Gastroesophageal sphincter (tissue), 4 donors: ENCODE data around the gene CBR3. TPM values are rescaled to one million over a fixed set of nuclear protein-coding genes. Genes with fewer than 3 reads are reported as not detected.

Experiments
- ATAC-seq: fragments of 150-250 bp; one replicate; pipeline ENCODE4 v1.9.1; 2016; ENCODE audit warnings: mild to moderate bottlenecking, moderate library complexity
- H3K27ac ChIP-seq, 4 donors: fragments of 200-600 bp; sonication (generic) in 3 of 4; 1 replicate in 3 of 4; 2 replicates in 1 of 4; pipeline ENCODE4 v1.5.1; 2016 to 2019
- H3K27me3 ChIP-seq: fragments of 200-600 bp; sonication (generic); one replicate; pipeline ENCODE4 v1.5.1; 2019
- H3K36me3 ChIP-seq, 2 donors: fragments of 200-600 bp; sonication (generic); one replicate each; pipeline ENCODE4 v1.5.1; 2019; ENCODE audit warnings: control low read depth in 1 of 2
- H3K4me1 ChIP-seq, 3 donors: fragments of 200-600 bp; sonication (generic); 1 replicate in 2 of 3; 2 replicates in 1 of 3; pipeline ENCODE4 v1.5.1; 2016 to 2019; ENCODE audit warnings: control low read depth in 2 of 3
- H3K4me3 ChIP-seq, 2 donors: fragments of 200-600 bp; sonication (generic); one replicate each; pipeline ENCODE4 v1.5.1; 2019; ENCODE audit warnings: mild to moderate bottlenecking in 1 of 2, moderate library complexity in 1 of 2
- H3K9me3 ChIP-seq, 3 donors: fragments of 200-600 bp; sonication (generic); one replicate each; pipeline ENCODE4 v1.5.1; 2017 to 2019; ENCODE audit warnings: control low read depth in 2 of 3
- CTCF ChIP-seq, 4 experiments: fragments of 200-600 bp in 2 of 4; fragments of 450-650 bp in 2 of 4; sonication (generic) in 1 of 4; IDR thresholded peaks; one replicate each; pipeline ENCODE4 v1.5.1; 2017 to 2019; ENCODE audit warnings: antibody characterized with exemption in 4 of 4, mild to moderate bottlenecking in 2 of 4, moderate library complexity in 2 of 4
- EP300 ChIP-seq: sonication (generic); formaldehyde crosslinking; IDR thresholded peaks from one replicate; pipeline ENCODE4 v1.6.1; 2017; ENCODE audit warnings: antibody characterized with exemption, mild to moderate bottlenecking
- POLR2A ChIP-seq, 2 donors: fragments of 450-650 bp; IDR thresholded peaks; one replicate each; pipeline ENCODE4 v1.6.1; 2017; ENCODE audit warnings: antibody characterized with exemption in 2 of 2, mild to moderate bottlenecking in 2 of 2, moderate library complexity in 1 of 2
- POLR2AphosphoS5 ChIP-seq: sonication (generic); formaldehyde crosslinking; IDR thresholded peaks from one replicate; pipeline ENCODE4 v1.6.1; 2017; ENCODE audit warnings: antibody characterized with exemption
- WGBS, 2 donors: methylation state at CpG; one replicate each; pipeline ENCODE4 v1.1.5; 2018; ENCODE audit warnings: low coverage in 1 of 2; 5-methylcytosine and 5-hydroxymethylcytosine counted together
- total RNA-seq, 4 donors: library from RNA; depleted of rRNA; stranded (reverse); fragments of >200 nt; gene quantifications; one replicate each; pipeline ENCODE4 v1.1.0, GENCODE V29; 2016

CBR3 gene
- total RNA-seq, 4 donors from 2014 or later = 9.6 to 20.9 (median 14.0) TPM

- no peak overlapping the region for H3K4me3 ChIP-seq
- H3K9me3 ChIP-seq = no peaks in the 10 kb centered on the region
- no peak for ATAC-seq
- peaks cover 0 to 20% of the 10 kb centered on the region in 2 donors for H3K36me3 ChIP-seq
- WGBS, 2 donors = 93 to 100% methylated on average over 2 to 4 of the region's 5 CpGs
- H3K27me3 ChIP-seq = no peaks in the 10 kb centered on the region
- TF ChIP-seq POLR2AphosphoS5 (no peak), CTCF (IDR thresholded peaks at IDR 0.05) (no peak), EP300 (no peak), POLR2A (IDR thresholded peaks at IDR 0.05) (no peak)
- H3K27ac ChIP-seq = no peak overlapping the region
- peaks cover 0 to 8% (median 0%) of the 10 kb centered on the region in 3 donors for H3K4me1 ChIP-seq
These were observed 27.8 kb downstream of the CBR3 start for GRCh38 chr21:36162631-36163030.

- H3K36me3 ChIP-seq = peaks cover 0 to 29% of the 10 kb centered on the region in 2 donors
- H3K27me3 ChIP-seq = no peaks in the 10 kb centered on the region
- TF ChIP-seq POLR2AphosphoS5 (no peak), EP300 (no peak), POLR2A (IDR thresholded peaks at IDR 0.05) (no peak), CTCF (IDR thresholded peaks at IDR 0.05) (no peak)
- H3K4me1 ChIP-seq = no peaks in the 10 kb centered on the region
- no peak for ATAC-seq
- H3K9me3 ChIP-seq = no peaks in the 10 kb centered on the region
- WGBS, 2 donors = 47 to 83% methylated on average over 6 of the region's 10 CpGs
- no peak overlapping the region for H3K27ac ChIP-seq
- no peak overlapping the region for H3K4me3 ChIP-seq
These were observed 29.2 kb downstream of the CBR3 start for GRCh38 chr21:36163750-36164741.

GRCh38 chr21:36165356-36165755 lies 30.5 kb downstream of the CBR3 start:
- Histone ChIP-seq H3K4me3 (no peak overlapping the region), H3K27me3 (no peaks in the 10 kb centered on the region), H3K4me1 (no peaks in the 10 kb centered on the region), H3K36me3 (peaks cover 0 to 41% of the 10 kb centered on the region in 2 donors), H3K9me3 (no peaks in the 10 kb centered on the region), H3K27ac (no peak overlapping the region)
- no peak for ATAC-seq
- 94 to 100% methylated on average over 2 to 7 of the region's 11 CpGs for WGBS, 2 donors
- TF ChIP-seq CTCF (IDR thresholded peaks at IDR 0.05) (no peak), EP300 (no peak), POLR2A (IDR thresholded peaks at IDR 0.05) (no peak), POLR2AphosphoS5 (no peak)

GRCh38 chr21:36166705-36167104 lies 31.8 kb downstream of the CBR3 start:
- H3K36me3 ChIP-seq = peaks cover 0 to 41% of the 10 kb centered on the region in 2 donors
- WGBS, 2 donors = 69 to 75% methylated on average over 2 to 6 of the region's 7 CpGs
- H3K9me3 ChIP-seq = no peaks in the 10 kb centered on the region
- no peaks in the 10 kb centered on the region for H3K4me1 ChIP-seq
- H3K27ac ChIP-seq = no peak overlapping the region
- TF ChIP-seq POLR2A (IDR thresholded peaks at IDR 0.05) (no peak), CTCF (IDR thresholded peaks at IDR 0.05) (no peak), EP300 (no peak), POLR2AphosphoS5 (no peak)
- no peak for ATAC-seq
- no peaks in the 10 kb centered on the region for H3K27me3 ChIP-seq
- H3K4me3 ChIP-seq = no peak overlapping the region
